Cardiac muscle cell (in vitro differentiated cells and primary cell): ENCODE measurements around the gene CPLX4. TPM values are rescaled to one million over a fixed set of nuclear protein-coding genes. Genes with fewer than 3 reads are reported as not detected.
"Not testable (repeated sequence)": the region's sequence is repeated elsewhere in the genome, so short reads cannot be mapped to it uniquely, and the experiment has no call there.

Experiments
- DNase-seq, 2 donors: peaks; one replicate each; pipeline versions ENCODE4 v3.0.0 to v3.0.0-alpha.2; 2010 to 2017; ENCODE audit warnings: low read depth in 1 of 2, low spot score in 1 of 2
- H3K27ac ChIP-seq: fragments of 200-600 bp; sonication (generic); 2 replicates; pipeline ENCODE4 v1.5.1; 2016
- H3K27me3 ChIP-seq: fragments of 200-600 bp; sonication (generic); 2 replicates; pipeline ENCODE4 v1.6.0; 2016; ENCODE audit warnings: control low read depth
- H3K36me3 ChIP-seq: fragments of 200-600 bp; sonication (generic); 2 replicates; pipeline ENCODE4 v1.5.1; 2016; ENCODE audit warnings: control low read depth
- H3K4me1 ChIP-seq: fragments of 200-600 bp; sonication (generic); 2 replicates; pipeline ENCODE4 v1.8.1; 2017; ENCODE audit warnings: low read depth, mild to moderate bottlenecking, mixed run types
- H3K4me3 ChIP-seq: fragments of 200-600 bp; sonication (generic); 2 replicates; pipeline ENCODE4 v1.5.1; 2016; ENCODE audit warnings: mild to moderate bottlenecking
- H3K9me3 ChIP-seq: fragments of 200-600 bp; sonication (generic); 2 replicates; pipeline ENCODE4 v1.5.1; 2017; ENCODE audit warnings: low read depth, mild to moderate bottlenecking, control low read depth
- polyA plus RNA-seq: library from polyadenylated mRNA; unstranded; fragments of >200 nt; fragmentation: Nextera tagmentation; extraction: Ambion mirVana; gene quantifications from 2 replicates; pipeline ENCODE4 v1.2.1, GENCODE V29; 2016
- total RNA-seq: library from RNA; depleted of rRNA; stranded (reverse); fragments of >200 nt; gene quantifications from 2 replicates; pipeline ENCODE4 v1.2.3, GENCODE V29; 2016
- TF ChIP-seq, protein P1 (sequence below): IDR thresholded peaks from 2 replicates; pipeline ENCODE4 v1.5.1; 2012; ENCODE audit warnings: low read depth, mild to moderate bottlenecking, low read length

Gene CPLX4
- total and polyA plus RNA-seq, 2 experiments from 2014 or later, result not detected

- H3K9me3 ChIP-seq, result no peaks in the 10 kb centered on the region
- peaks cover 82% of the 10 kb centered on the region for H3K27me3 ChIP-seq
- H3K27ac ChIP-seq, result no peak overlapping the region
- TF ChIP-seq, protein P1, sequence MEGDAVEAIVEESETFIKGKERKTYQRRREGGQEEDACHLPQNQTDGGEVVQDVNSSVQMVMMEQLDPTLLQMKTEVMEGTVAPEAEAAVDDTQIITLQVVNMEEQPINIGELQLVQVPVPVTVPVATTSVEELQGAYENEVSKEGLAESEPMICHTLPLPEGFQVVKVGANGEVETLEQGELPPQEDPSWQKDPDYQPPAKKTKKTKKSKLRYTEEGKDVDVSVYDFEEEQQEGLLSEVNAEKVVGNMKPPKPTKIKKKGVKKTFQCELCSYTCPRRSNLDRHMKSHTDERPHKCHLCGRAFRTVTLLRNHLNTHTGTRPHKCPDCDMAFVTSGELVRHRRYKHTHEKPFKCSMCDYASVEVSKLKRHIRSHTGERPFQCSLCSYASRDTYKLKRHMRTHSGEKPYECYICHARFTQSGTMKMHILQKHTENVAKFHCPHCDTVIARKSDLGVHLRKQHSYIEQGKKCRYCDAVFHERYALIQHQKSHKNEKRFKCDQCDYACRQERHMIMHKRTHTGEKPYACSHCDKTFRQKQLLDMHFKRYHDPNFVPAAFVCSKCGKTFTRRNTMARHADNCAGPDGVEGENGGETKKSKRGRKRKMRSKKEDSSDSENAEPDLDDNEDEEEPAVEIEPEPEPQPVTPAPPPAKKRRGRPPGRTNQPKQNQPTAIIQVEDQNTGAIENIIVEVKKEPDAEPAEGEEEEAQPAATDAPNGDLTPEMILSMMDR, result no peak
- H3K36me3 ChIP-seq, result no peaks in the 10 kb centered on the region
- H3K4me1 ChIP-seq, result no peaks in the 10 kb centered on the region
- no peak for DNase-seq
- no peak overlapping the region for H3K4me3 ChIP-seq
Measured at GRCh38 chr18:59264651-59265245, 53.7 kb downstream of the CPLX4 start.

- Histone ChIP-seq H3K4me1 (no peaks in the 10 kb centered on the region), H3K9me3 (no peaks in the 10 kb centered on the region), H3K36me3 (no peaks in the 10 kb centered on the region), H3K27ac (no peak overlapping the region), H3K4me3 (no peak overlapping the region), H3K27me3 (peaks cover 78% of the 10 kb centered on the region)
- TF ChIP-seq, protein P1, result no peak
- DNase-seq, result no peak
Measured at GRCh38 chr18:59264121-59264571, 54.3 kb downstream of the CPLX4 start.

GRCh38 chr18:59263661-59264060 is 54.8 kb downstream of the CPLX4 start:
- Histone ChIP-seq H3K4me1 (no peaks in the 10 kb centered on the region), H3K27me3 (peaks cover 74% of the 10 kb centered on the region), H3K36me3 (no peaks in the 10 kb centered on the region), H3K9me3 (no peaks in the 10 kb centered on the region), H3K4me3 (no peak overlapping the region), H3K27ac (no peak overlapping the region)
- no peak for DNase-seq
- TF ChIP-seq, protein P1, result no peak

GRCh38 chr18:59262243-59262642 is 56.2 kb downstream of the CPLX4 start:
- H3K4me1 ChIP-seq, H3K27ac ChIP-seq, H3K36me3 ChIP-seq, H3K4me3 ChIP-seq, H3K9me3 ChIP-seq, DNase-seq: not testable (repeated sequence)
- H3K27me3 ChIP-seq, result peaks cover 59% of the 10 kb centered on the region

- not testable (repeated sequence) for H3K27ac ChIP-seq, H3K4me3 ChIP-seq, H3K36me3 ChIP-seq, H3K4me1 ChIP-seq, DNase-seq, H3K9me3 ChIP-seq
- peaks cover 55% of the 10 kb centered on the region for H3K27me3 ChIP-seq
Measured at GRCh38 chr18:59261842-59262241, 56.6 kb downstream of the CPLX4 start.

GRCh38 chr18:59255491-59255890 is 63.0 kb downstream of the CPLX4 start:
- peaks cover 20% of the 10 kb centered on the region for H3K27me3 ChIP-seq
- not testable (repeated sequence) for DNase-seq, H3K27ac ChIP-seq, H3K4me1 ChIP-seq, H3K9me3 ChIP-seq, H3K4me3 ChIP-seq, H3K36me3 ChIP-seq

DNA sequence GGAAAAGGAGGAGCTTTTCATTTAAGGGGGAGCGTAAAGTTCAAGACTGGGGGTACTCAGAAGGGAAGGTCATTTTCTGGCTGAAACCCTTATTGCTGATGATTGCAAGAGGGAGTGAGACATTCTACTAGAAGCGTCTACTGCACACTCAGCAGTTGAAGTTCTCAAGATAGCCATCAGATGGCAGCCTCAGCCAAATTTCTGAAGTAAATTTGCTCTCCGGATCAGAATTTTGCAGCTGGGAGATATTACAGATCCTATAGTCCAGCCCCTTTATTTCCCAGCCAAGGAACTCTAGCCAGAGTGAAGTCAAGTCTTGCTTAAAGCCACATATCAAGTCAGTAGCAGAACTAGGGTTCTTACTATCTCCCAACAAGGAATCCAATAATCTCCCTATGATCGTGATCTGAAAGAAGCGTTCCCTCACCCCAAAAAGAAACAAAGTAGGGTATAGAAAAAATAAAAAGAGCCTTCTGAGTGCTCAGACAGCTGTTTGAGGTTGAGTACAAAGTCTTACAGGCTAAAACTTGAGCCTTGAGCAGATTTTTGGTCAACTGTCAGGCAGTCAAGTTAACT is 69.2 kb downstream of the CPLX4 start:
- DNase-seq, result peak; percentile 76 to 93
- no peaks in the 10 kb centered on the region for H3K4me1 ChIP-seq
- no peak overlapping the region for H3K4me3 ChIP-seq
- no peaks in the 10 kb centered on the region for H3K9me3 ChIP-seq
- H3K27ac ChIP-seq, result no peak overlapping the region
- H3K27me3 ChIP-seq, result peaks cover 38% of the 10 kb centered on the region
- no peaks in the 10 kb centered on the region for H3K36me3 ChIP-seq
- TF ChIP-seq, protein P1, result peak; percentile 81
